NCI-H82 treated with DMSO at 0.1 percent for 48 hours (cell line): Measurements from ENCODE around the gene KCNT2.

ENCODE experiments used
- DNase-seq: peaks from one replicate; lab custom pipeline; 2025; ENCODE audit not compliant: unreplicated experiment; lab: John Stamatoyannopoulos, UW

Gene KCNT2

GRCh38 chr1:196450143-196451095, 157.8 kb downstream of the KCNT2 start:
- peak; percentile 18 for DNase-seq

- DNase-seq = no peak
Observed at GRCh38 chr1:196449460-196449859, 158.8 kb downstream of the KCNT2 start.

GRCh38 chr1:196445775-196446174, 162.5 kb downstream of the KCNT2 start:
- DNase-seq = no peak

DNA sequence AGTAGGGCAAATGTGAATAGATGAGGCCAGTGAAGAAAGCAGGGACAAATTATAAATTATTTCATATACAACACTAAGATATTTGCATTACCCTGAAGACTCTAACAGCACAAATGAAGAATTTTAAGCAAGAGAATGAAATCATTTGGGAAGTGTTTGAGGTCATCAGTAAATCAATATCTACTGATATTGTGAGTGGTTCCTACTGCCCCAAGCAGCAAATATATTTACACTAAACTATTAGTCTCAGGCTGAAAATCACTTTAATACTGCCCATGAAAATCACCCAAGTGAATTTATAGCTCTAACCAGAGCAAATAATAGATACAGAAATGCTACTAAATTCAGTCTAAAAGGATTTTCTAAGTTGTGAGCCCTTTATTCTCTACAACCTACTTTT, 163.6 kb downstream of the KCNT2 start:
- no peak for DNase-seq

GRCh38 chr1:196442366-196442765, 165.9 kb downstream of the KCNT2 start:
- DNase-seq = no peak

DNA sequence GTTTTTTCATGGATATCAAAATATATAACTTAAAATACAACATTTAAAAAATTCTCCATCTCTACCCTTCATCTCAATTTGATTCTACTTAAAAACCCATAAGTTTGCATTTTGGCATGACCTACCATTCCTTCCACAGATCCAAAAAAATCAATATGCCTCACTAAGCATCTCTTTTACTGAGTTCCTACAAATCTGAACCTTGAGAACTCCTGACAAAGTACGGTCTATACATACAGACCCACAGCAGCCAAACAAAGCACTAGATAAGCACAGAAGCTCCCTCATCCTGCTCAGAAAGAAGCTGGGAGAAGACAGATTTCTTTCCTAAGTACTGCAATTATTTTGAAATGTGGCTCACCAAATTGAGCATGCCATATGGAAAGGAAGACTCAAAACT, 167.5 kb downstream of the KCNT2 start:
- no peak for DNase-seq

- DNase-seq = peak; percentile 87
Observed at GRCh38 chr1:196438329-196438728, 169.9 kb downstream of the KCNT2 start.

DNA sequence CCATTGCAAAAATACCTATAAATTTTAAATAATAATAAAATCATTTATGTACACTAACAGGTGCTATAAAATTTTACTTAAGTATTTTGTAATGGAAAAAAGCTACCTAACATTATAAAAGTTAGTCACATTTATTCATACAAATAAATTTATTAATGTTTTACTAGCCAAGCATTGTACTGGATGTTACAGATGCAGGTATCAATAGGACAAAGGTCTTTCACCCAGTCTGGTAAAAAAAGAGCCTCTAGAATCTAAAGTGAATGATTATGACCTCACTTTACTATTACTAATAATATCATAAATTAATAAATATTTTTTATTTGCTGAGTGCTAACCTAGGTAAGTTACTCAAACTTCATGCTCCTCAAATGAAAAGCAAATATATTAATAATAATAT, 170.6 kb downstream of the KCNT2 start:
- no peak for DNase-seq

- no peak for DNase-seq
Observed at GRCh38 chr1:196433000-196433399, 175.2 kb downstream of the KCNT2 start.

DNA sequence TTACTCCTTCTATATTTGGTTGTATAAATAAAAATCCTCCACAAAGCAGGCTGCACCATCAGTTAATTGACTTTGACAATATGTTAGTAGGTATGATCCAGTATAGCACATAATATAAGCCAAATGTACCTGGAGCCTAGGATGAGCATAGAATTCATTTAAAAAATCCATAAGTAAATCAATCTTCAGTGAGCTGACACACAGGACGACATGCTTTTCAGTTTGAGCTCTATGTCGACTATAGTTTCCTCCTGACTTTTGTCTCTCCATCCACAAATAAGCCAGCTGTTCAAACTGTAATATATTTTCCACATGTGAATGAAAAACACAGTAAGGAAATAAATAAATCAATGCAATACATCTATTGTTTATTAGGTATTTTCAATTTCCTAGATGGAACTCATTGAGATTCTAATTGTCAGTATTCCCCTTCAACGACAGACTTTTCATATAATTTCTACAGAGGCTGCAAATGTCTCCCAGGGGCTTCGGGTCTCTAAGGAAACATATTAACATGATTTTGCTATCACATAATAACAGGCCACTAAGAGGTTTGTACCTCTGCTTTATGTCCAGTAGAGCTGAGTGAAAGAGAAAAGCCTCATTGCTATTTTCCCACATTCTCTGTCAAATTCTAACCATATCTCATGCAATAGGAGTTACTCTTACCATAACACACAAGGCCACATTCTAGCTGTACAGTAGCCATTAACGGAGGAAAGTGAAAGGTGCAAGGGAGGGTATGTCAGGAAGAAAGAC, 180.1 kb downstream of the KCNT2 start:
- no peak for DNase-seq

DNA sequence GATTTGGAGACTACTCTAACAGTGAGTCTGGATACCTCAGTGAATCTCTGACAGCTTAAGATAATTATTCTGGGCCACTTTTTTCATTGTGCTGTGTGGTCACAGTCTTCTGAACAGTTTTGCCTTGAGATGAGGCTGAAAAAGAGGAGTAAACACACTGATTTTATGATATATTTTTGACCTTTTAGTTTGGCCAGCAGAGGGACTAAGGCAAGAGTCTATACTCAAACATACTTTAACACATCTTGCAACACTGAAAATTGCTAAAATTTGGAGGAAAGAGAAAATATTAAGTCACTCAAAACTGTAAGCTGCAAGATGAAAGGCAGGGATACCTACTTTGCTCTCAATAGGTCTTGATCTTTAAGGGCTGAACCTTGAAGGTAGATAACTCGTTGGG, 182.7 kb downstream of the KCNT2 start:
- DNase-seq = no peak

DNA sequence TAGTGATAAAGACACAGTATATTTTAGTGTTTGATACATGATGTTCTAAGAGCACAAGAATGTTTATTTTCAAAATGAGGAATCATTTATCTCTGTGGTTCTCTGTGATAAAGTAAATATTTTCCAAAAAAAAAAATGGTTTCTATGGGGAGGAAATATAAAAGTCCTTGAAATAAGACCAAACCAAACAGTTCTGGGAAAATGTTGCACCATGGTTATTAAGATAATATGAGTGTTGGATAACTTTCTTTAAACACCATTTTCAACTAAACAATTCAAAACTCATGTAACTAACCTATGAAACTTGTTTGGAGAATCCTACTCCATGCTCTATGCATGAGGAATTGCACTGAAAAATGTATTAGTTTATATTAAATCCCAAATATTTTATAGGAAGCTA, 184.6 kb downstream of the KCNT2 start:
- no peak for DNase-seq

- no peak for DNase-seq
Observed at GRCh38 chr1:196418772-196419171, 189.5 kb downstream of the KCNT2 start.

DNA sequence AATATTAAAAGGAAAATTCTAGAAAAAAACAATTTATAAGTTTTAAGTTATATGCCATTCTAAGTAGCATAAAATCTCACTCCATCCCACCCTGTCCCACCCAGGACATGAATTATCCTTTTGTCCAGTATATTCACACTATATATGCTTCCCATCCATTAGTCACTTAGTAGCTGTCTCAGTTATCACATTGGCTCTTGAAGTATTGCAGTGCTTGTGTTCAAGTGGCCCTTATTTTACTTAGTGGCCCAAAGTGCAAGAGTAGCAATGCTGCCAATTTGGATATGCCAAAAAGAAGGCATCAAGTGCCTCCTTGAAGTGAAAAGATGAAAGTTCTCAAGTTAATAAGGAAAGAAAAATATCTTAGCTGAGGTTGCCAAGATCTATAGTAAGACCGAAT, 192.3 kb downstream of the KCNT2 start:
- DNase-seq = no peak

DNA sequence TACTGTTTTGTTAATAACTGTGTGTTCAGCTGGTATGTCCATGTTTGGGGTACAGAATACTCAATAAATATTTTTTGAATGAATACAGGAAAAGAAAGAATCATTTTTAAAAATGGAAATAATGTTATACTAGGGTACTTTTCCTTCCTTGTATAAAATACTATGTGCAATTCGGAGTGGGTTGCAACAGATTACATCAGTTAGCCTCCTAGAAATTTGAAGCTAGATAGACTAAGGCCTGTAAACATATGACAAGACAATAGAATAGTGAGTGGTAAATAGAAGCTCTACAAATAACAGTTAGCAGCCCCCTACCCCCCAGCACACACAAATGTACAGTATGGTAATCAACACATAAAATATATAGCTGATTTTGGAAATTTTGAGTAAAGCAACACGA, 195.9 kb downstream of the KCNT2 start:
- no peak for DNase-seq

GRCh38 chr1:196410768-196411167, 197.5 kb downstream of the KCNT2 start:
- no peak for DNase-seq

DNA sequence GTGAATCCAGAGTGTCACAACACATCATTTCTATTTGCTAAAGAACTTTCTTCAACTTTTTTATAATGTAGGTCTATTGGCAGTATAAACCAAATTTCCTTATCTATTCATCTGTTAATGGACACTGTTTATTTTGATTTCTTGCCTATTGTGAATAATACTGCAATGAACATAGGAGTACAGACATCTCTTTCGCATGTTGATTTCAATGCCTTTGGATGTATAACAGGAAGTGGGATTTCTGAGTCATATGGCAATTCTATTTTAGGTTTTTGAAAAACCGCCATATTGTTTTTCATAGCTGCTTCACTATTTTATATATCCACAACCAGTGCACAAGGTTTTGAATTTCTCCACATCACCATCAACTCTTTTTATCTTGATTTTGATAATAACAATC, 198.7 kb downstream of the KCNT2 start:
- no peak for DNase-seq

DNA sequence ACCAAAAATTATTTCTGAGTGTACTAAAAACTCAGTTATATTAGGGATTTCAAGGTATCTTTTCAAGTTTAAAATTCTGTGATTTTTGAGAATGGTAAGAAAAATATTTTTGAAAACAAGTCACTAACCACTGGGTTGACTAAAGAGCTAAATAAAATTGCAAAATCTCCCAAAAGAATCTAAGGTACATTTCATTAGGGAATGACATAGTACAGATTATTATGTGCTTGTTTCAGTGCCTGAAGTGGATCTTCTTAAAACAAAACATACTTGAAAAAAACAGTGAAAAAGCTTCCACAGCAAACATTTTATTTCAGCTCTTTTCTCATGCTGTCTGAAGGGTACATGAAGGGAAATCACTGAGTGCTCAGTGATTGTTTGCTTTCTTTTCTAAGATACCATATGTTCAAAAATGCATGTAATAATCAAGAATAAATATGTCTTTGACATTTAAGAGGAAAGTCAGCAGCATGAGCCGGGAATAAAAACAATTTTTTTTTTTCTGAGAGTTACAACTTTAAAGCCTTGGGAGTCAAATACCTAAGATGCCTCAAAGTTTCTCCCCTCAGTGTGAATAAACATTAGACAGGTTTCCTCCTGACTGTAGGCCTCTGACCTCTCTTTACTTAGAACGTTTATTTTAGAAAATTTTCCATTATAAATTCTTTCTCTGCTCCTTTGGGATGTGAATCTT, 200.7 kb downstream of the KCNT2 start:
- DNase-seq = no peak

GRCh38 chr1:196405839-196406238, 202.4 kb downstream of the KCNT2 start:
- DNase-seq = no peak

GRCh38 chr1:196403803-196404690, 204.2 kb downstream of the KCNT2 start:
- no peak for DNase-seq

DNA sequence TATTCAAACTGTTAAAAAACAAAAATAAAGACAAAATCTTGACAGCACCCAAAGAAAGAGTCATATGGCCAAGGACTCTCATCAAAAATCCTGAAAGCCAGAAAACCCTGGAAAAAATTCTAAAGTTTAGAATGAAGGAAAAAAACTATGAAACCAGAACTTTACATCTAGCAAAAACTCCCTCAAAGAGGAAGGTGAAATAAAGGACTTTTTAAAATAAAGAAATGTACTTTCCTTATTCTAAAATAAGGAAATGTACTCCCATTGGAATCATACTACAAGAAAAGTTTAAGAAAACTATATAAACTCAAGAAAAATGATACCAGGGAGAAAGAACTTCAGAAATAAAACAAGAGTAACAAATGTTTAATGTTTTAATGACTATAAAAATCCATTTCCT, 206.3 kb downstream of the KCNT2 start:
- DNase-seq = no peak
